H9 (cell line): ENCODE measurements around the gene TUBB6. TPM values are rescaled to one million over a fixed set of nuclear protein-coding genes. Genes with fewer than 3 reads are reported as not detected.

ENCODE experiments used
- DNase-seq: peaks from one replicate; pipeline ENCODE4 v3.0.0-alpha.2; 2017
- H2AFZ ChIP-seq: one replicate; pipeline ENCODE4 v1.6.1; 2013; ENCODE audit warnings: mild to moderate bottlenecking, low read length, control low read depth, moderate library complexity
- H2AK5ac ChIP-seq: 2 replicates; pipeline ENCODE4 v1.6.1; 2013; ENCODE audit warnings: low read length, control low read depth, mixed read lengths; ENCODE audit not compliant: insufficient read length
- H2BK120ac ChIP-seq: one replicate; pipeline ENCODE4 v1.6.1; 2013; ENCODE audit warnings: low read depth, mild to moderate bottlenecking, low read length, control low read depth, inconsistent platforms; ENCODE audit not compliant: poor library complexity, severe bottlenecking
- H2BK12ac ChIP-seq: 2 replicates; pipeline ENCODE4 v1.6.1; 2013; ENCODE audit warnings: low read length, control low read depth, mixed read lengths, low read depth; ENCODE audit not compliant: insufficient read length
- H2BK15ac ChIP-seq: 2 replicates; pipeline ENCODE4 v1.6.1; 2013; ENCODE audit warnings: low read depth, low read length, control low read depth
- H2BK20ac ChIP-seq: one replicate; pipeline ENCODE4 v1.6.1; 2013; ENCODE audit warnings: low read depth, mild to moderate bottlenecking, low read length, control low read depth, inconsistent platforms; ENCODE audit not compliant: poor library complexity, severe bottlenecking
- H2BK5ac ChIP-seq: 2 replicates; pipeline ENCODE4 v1.6.1; 2013; ENCODE audit warnings: low read length, control low read depth, mixed read lengths; ENCODE audit not compliant: insufficient read length
- H3K14ac ChIP-seq: 2 replicates; pipeline ENCODE4 v1.6.1; 2013; ENCODE audit warnings: low read length, control low read depth; ENCODE audit not compliant: insufficient read depth
- H3K18ac ChIP-seq: 2 replicates; pipeline ENCODE4 v1.6.1; 2013; ENCODE audit warnings: low read depth, mild to moderate bottlenecking, mixed read lengths, low read length, control low read depth; ENCODE audit not compliant: insufficient read length
- H3K23ac ChIP-seq: 2 replicates; pipeline ENCODE4 v1.6.1; 2013; ENCODE audit warnings: low read length, control low read depth, mixed read lengths, low read depth; ENCODE audit not compliant: insufficient read length
- H3K23me2 ChIP-seq: 2 replicates; pipeline ENCODE4 v1.6.1; 2013; ENCODE audit warnings: low read depth, mild to moderate bottlenecking, mixed read lengths, low read length, control low read depth; ENCODE audit not compliant: insufficient read length, poor library complexity, severe bottlenecking
- H3K27ac ChIP-seq: 2 replicates; pipeline ENCODE4 v1.5.1; 2013; ENCODE audit warnings: low read length, control low read depth, mixed read lengths, low read depth; ENCODE audit not compliant: insufficient read length
- H3K27me3 ChIP-seq: 2 replicates; pipeline ENCODE4 v1.6.1; 2013; ENCODE audit warnings: low read length, control low read depth, inconsistent platforms; ENCODE audit not compliant: insufficient read depth
- H3K4ac ChIP-seq: 2 replicates; pipeline ENCODE4 v1.6.1; 2013; ENCODE audit warnings: low read depth, mild to moderate bottlenecking, control low read depth, inconsistent platforms, low read length, moderate library complexity
- H3K4me1 ChIP-seq: 2 replicates; pipeline ENCODE4 v1.6.1; 2013; ENCODE audit warnings: low read length, control low read depth, inconsistent platforms; ENCODE audit not compliant: insufficient read depth
- H3K4me2 ChIP-seq: 2 replicates; pipeline ENCODE4 v1.6.1; 2013; ENCODE audit warnings: low read length, control low read depth, mixed read lengths; ENCODE audit not compliant: insufficient read length, insufficient read depth
- H3K56ac ChIP-seq: 2 replicates; pipeline ENCODE4 v1.6.1; 2013; ENCODE audit warnings: low read depth, mild to moderate bottlenecking, mixed read lengths, low read length, control low read depth; ENCODE audit not compliant: insufficient read length
- H3K79me1 ChIP-seq: 2 replicates; pipeline ENCODE4 v1.6.1; 2013; ENCODE audit warnings: low read depth, mild to moderate bottlenecking, moderate library complexity, low read length, control low read depth, inconsistent platforms; ENCODE audit not compliant: insufficient read depth, poor library complexity, severe bottlenecking
- H3K79me2 ChIP-seq: 2 replicates; pipeline ENCODE4 v1.6.1; 2013; ENCODE audit warnings: low read length, control low read depth, inconsistent platforms; ENCODE audit not compliant: insufficient read depth
- H3K9ac ChIP-seq: 2 replicates; pipeline ENCODE4 v1.6.1; 2013; ENCODE audit warnings: low read length, control low read depth, mixed read lengths; ENCODE audit not compliant: insufficient read length; ENCODE audit errors: extremely low read depth
- H3K9me3 ChIP-seq: one replicate; pipeline ENCODE4 v1.6.1; 2013; ENCODE audit warnings: low read depth, low read length, inconsistent platforms; ENCODE audit not compliant: control insufficient read depth
- H3T11ph ChIP-seq: one replicate; pipeline ENCODE4 v1.6.1; 2013; ENCODE audit warnings: mild to moderate bottlenecking, low read length, control low read depth, inconsistent platforms
- H4K20me1 ChIP-seq: one replicate; pipeline ENCODE4 v1.6.1; 2013; ENCODE audit not compliant: control insufficient read depth, insufficient read length, insufficient read depth
- H4K5ac ChIP-seq: 2 replicates; pipeline ENCODE4 v1.6.1; 2013; ENCODE audit warnings: low read depth, mild to moderate bottlenecking, mixed read lengths, low read length, control low read depth; ENCODE audit not compliant: insufficient read length
- H4K8ac ChIP-seq: replicated peaks from 2 replicates; pipeline ENCODE4 v1.6.1; 2013; ENCODE audit warnings: low read length, control low read depth, mixed read lengths, low read depth; ENCODE audit not compliant: insufficient read length
- H4K91ac ChIP-seq: 2 replicates; pipeline ENCODE4 v1.6.1; 2013; ENCODE audit warnings: low read depth, mild to moderate bottlenecking, moderate library complexity, mixed read lengths, low read length, control low read depth; ENCODE audit not compliant: insufficient read length
- H3K27ac Mint-ChIP-seq, 3 experiments: 2 replicates in 2 of 3; 3 replicates in 1 of 3; pipeline ENCODE4 v1.8.0; 2020 to 2021; ENCODE audit warnings: mixed read lengths in 3 of 3, mild to moderate bottlenecking in 1 of 3, moderate library complexity in 1 of 3
- H3K27me3 Mint-ChIP-seq: 2 replicates; pipeline ENCODE4 v1.8.0; 2021; ENCODE audit warnings: low read depth, mild to moderate bottlenecking, moderate library complexity, mixed read lengths
- H3K36me3 Mint-ChIP-seq, 3 experiments: 2 replicates in 2 of 3; 3 replicates in 1 of 3; pipeline ENCODE4 v1.8.0; 2020 to 2021; ENCODE audit warnings: low read depth in 3 of 3, mixed read lengths in 3 of 3; ENCODE audit not compliant: insufficient read depth in 1 of 3
- H3K4me1 Mint-ChIP-seq, 2 experiments: 2 replicates each; pipeline ENCODE4 v1.8.0; 2020; ENCODE audit warnings: mixed read lengths in 2 of 2
- H3K4me3 Mint-ChIP-seq, 2 experiments: 2 replicates in 1 of 2; 3 replicates in 1 of 2; pipeline ENCODE4 v1.8.0; 2020 to 2021; ENCODE audit warnings: mild to moderate bottlenecking in 2 of 2, mixed read lengths in 2 of 2, moderate library complexity in 1 of 2
- H3K9me3 Mint-ChIP-seq, 2 experiments: 2 replicates in 1 of 2; 3 replicates in 1 of 2; pipeline ENCODE4 v1.8.0; 2020; ENCODE audit warnings: mild to moderate bottlenecking in 2 of 2, mixed read lengths in 2 of 2, moderate library complexity in 1 of 2
- WGBS: extraction: QIAGEN DNeasy Blood & Tissue Kit; methylation state at CpG from one replicate; pipeline ENCODE4 v1.1.7; 2013; ENCODE audit warnings: missing lambda C conversion rate, low lambda C conversion rate, mixed read lengths; ENCODE audit not compliant: insufficient read length; ENCODE audit errors: extremely low coverage; 5-methylcytosine and 5-hydroxymethylcytosine counted together
- total RNA-seq: library from RNA; stranded (reverse); gene quantifications from 2 replicates; pipeline ENCODE4 v1.2.1, GENCODE V29; 2021
- TF ChIP-seq, protein P1 (sequence below): fragments of 200-600 bp; sonication (generic); conservative IDR thresholded peaks from 3 replicates; pipeline ENCODE4 v1.8.0; 2021; ENCODE audit warnings: antibody characterized with exemption, mild to moderate bottlenecking

Gene TUBB6
- total RNA-seq, 1 experiment from 2014 or later: 134 TPM

DNA sequence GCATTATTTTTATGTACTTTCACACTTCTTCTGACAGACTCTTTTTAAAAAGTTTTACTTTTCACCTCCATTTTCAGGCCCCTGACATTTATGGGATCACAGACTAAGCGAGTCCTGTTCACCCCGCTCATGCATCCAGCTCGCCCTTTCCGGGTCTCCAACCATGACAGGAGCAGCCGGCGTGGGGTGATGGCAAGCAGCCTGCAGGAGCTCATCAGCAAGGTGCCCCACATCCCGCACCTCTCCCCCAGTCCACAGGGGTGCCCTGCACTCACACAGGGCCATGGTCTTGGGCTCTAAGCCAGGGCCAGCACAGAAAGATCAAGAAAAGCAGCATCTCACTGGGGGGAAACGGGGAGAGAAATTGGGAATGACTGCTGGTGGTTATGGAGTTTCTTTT, 45.3 kb upstream of the TUBB6 start:
- Histone ChIP-seq H3K23me2 (peaks cover 2% of the 10 kb centered on the region), H4K91ac (no peak overlapping the region), H3K4me2 (no peak overlapping the region), H3K56ac (no peak overlapping the region), H2BK12ac (no peak overlapping the region), H3K79me1 (no peaks in the 10 kb centered on the region), H4K20me1 (no peaks in the 10 kb centered on the region), H3K14ac (no peak overlapping the region), H2AFZ (no peak overlapping the region), H3T11ph (no peak overlapping the region), H3K18ac (no peak overlapping the region), H2BK20ac (no peak overlapping the region), H3K9ac (no peak overlapping the region), H3K23ac (no peak overlapping the region), H2BK5ac (no peak overlapping the region), H3K4ac (no peak overlapping the region), H4K5ac (no peak overlapping the region), H3K9me3 (no peaks in the 10 kb centered on the region), H3K4me1 (no peaks in the 10 kb centered on the region), H2BK15ac (no peak overlapping the region), H2AK5ac (no peak overlapping the region), H4K8ac (no peak overlapping the region), H2BK120ac (no peak overlapping the region), H3K27ac (no peak overlapping the region), H3K79me2 (no peaks in the 10 kb centered on the region), H3K27me3 (no peaks in the 10 kb centered on the region)
- H3K4me1 Mint-ChIP-seq: no peaks in the 10 kb centered on the region
- H3K9me3 Mint-ChIP-seq: no peaks in the 10 kb centered on the region
- no peak overlapping the region for H3K27ac Mint-ChIP-seq
- DNase-seq: no peak
- WGBS: no CpG with 5 or more reads among the region's 8 CpGs
- H3K4me3 Mint-ChIP-seq: no peak overlapping the region
- H3K36me3 Mint-ChIP-seq: no peaks in the 10 kb centered on the region
- TF ChIP-seq, protein P1, sequence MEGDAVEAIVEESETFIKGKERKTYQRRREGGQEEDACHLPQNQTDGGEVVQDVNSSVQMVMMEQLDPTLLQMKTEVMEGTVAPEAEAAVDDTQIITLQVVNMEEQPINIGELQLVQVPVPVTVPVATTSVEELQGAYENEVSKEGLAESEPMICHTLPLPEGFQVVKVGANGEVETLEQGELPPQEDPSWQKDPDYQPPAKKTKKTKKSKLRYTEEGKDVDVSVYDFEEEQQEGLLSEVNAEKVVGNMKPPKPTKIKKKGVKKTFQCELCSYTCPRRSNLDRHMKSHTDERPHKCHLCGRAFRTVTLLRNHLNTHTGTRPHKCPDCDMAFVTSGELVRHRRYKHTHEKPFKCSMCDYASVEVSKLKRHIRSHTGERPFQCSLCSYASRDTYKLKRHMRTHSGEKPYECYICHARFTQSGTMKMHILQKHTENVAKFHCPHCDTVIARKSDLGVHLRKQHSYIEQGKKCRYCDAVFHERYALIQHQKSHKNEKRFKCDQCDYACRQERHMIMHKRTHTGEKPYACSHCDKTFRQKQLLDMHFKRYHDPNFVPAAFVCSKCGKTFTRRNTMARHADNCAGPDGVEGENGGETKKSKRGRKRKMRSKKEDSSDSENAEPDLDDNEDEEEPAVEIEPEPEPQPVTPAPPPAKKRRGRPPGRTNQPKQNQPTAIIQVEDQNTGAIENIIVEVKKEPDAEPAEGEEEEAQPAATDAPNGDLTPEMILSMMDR: no peak
- peaks cover 25% of the 10 kb centered on the region for H3K27me3 Mint-ChIP-seq
